Fibroblast of villous mesenchyme (primary cell): ENCODE results near the gene KLK4. TPM values are rescaled to one million over a fixed set of nuclear protein-coding genes. Genes with fewer than 3 reads are reported as not detected.

Experiments used
- DNase-seq: peaks from one replicate; pipeline ENCODE4 v3.0.0-alpha.2; 2010; ENCODE audit warnings: low read depth
- H3K4me3 ChIP-seq: 2 replicates; pipeline ENCODE4 v1.5.1; 2011; ENCODE audit warnings: low read depth, mild to moderate bottlenecking, low read length
- total RNA-seq: library from RNA; depleted of rRNA; stranded (reverse); fragments of >200 nt; gene quantifications from 2 replicates; pipeline ENCODE4 v1.2.3, GENCODE V29; 2012
- TF ChIP-seq, protein P1 (sequence below): IDR thresholded peaks from 2 replicates; pipeline ENCODE4 v1.5.1; 2012; ENCODE audit warnings: low read depth, mild to moderate bottlenecking, low read length; ENCODE audit not compliant: insufficient read depth

Gene KLK4, protein sequence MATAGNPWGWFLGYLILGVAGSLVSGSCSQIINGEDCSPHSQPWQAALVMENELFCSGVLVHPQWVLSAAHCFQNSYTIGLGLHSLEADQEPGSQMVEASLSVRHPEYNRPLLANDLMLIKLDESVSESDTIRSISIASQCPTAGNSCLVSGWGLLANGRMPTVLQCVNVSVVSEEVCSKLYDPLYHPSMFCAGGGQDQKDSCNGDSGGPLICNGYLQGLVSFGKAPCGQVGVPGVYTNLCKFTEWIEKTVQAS
- total RNA-seq: not detected in 2 replicates

DNA sequence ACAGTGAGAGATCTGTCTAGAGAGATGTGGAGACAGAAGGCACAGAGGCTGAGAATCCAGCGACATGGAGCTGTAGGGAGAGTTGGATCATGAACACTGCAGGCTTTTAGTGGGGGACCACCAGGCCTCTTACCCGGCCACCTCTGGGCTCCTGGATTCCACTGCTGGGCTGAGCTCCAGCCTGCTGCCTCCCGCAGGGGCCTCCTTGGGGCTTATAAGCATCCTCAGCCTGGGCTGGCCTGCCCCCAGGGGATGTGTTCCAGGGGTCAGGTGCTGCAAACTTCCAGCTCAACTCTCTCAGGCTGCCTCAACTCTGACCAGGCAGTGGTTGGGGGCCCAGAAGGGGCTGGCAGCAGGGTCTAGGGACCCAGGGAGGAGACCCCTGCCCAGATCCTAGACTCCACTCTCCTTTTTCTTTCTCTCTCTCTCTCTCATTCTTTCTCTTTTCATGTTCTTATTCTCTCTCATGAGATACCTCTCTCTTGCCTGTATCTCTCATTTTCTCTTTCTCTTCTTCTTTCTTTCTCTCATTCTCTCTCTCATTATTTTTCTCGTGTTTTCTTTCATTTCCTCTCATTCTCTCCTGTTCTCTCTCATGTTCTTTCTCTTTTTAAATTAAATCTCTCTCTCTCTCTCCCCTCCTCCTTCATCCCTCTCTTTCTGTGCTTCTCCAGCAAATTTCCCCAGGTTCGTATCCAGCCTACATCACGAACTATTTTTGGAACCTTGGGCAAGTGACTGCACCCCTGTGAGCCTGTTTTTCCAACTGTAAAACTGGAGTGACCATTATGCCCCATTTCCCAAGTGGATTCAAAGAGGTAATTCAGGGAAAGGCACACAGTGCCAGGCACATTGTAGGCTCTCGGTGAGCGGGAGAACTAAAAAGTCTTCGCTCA is at the start of gene KLK4:
Gene KLK4, minus strand, starts transcription at position 190 of the 896 bp plus-strand sequence. CDS start 657 bp downstream, outside the sequence.
- no peak within 1 kb of the TSS for H3K4me3 ChIP-seq

DNA sequence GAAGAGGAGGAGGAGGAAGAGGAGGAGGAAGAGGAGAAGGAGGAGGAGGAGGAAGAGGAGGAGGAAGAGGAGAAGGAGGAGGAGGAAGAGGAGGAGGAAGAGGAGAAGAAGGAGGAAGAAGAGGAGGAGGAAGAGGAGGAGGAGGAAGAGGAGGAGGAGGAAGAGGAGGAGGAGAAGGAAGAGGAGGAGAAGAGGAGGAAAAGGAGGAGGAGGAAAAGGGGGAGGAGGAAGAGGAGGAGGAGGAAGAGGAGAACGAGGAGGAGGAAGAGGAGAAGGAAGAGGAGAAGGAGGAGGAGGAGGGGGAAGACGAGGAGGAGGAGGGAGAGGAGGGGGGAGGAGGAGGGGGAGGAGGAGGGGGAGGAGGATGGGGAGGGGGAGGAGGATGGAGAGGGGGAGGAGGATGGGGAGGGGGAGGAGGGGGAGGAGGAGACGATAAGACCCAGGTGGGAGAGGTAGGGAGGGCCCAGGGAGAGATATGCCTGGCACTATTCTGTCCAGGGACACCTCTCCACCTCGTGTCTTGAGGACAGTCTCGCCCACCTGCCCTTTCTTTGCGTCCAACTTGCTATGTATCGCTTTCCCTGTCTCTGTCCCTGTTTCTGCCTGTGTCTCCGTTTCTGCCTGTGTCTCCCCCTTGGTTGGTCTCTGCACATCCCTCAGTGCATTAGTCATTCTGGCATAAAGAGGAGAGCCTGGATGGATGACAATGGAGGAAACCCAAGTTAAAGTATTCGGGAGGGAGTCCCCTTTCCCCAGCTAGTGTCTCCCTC is 48.7 kb upstream of the KLK4 start:
- TF ChIP-seq, protein P1, sequence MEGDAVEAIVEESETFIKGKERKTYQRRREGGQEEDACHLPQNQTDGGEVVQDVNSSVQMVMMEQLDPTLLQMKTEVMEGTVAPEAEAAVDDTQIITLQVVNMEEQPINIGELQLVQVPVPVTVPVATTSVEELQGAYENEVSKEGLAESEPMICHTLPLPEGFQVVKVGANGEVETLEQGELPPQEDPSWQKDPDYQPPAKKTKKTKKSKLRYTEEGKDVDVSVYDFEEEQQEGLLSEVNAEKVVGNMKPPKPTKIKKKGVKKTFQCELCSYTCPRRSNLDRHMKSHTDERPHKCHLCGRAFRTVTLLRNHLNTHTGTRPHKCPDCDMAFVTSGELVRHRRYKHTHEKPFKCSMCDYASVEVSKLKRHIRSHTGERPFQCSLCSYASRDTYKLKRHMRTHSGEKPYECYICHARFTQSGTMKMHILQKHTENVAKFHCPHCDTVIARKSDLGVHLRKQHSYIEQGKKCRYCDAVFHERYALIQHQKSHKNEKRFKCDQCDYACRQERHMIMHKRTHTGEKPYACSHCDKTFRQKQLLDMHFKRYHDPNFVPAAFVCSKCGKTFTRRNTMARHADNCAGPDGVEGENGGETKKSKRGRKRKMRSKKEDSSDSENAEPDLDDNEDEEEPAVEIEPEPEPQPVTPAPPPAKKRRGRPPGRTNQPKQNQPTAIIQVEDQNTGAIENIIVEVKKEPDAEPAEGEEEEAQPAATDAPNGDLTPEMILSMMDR: no peak
- H3K4me3 ChIP-seq: no peak overlapping the region
- DNase-seq: no peak

More for the DNA sequence above, at the start of gene KLK4:
- no peak for DNase-seq
- TF ChIP-seq, protein P1: no peak

DNA sequence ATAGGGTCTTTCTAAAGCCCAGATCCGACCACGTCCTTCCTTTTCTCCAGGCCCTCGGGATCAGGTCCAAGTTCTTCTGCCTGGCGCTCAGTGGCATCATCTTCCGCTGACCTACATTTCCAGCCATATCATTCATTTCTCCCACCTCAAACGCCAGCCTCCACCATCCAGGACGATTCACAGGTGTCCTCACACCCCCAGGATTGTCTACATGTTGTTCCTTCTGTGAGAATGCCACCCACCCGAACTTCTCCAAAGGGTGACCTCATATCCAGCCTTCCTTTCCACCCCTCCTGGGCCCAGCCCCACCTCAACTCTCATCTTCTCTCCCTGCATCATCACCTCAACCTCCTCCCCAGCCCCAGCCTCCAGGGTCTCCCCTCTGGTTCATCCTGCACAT is 46.4 kb upstream of the KLK4 start:
- no peak overlapping the region for H3K4me3 ChIP-seq
- no peak for DNase-seq
- TF ChIP-seq, protein P1: no peak

DNA sequence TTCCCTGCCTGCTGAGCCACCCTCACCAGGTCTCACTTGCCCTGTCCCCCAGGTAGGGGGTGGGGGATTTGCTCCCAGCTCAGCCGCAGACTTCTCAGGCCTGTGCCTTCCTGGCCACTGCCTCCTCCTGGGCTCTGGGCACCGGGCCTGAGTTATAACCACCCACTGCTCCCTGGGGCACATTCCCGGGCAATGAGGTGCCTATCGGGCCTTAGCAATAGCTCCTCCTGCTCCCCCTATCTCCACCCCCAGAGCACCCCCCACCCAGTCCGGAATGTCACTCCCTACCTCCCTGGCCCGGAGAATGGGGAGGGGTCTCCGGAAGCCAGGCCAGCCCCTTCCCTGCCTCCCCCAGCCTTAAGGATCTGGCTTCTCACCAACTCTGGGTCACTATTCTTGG is 41.7 kb upstream of the KLK4 start, which contains the start of gene KLK5:
Gene KLK5, minus strand, starts transcription at position 129 of the 400 bp plus-strand sequence. CDS start 381 bp downstream, outside the sequence.
- DNase-seq: no peak
- H3K4me3 ChIP-seq: no peak within 1 kb of the TSS
- TF ChIP-seq, protein P1: no peak

DNA sequence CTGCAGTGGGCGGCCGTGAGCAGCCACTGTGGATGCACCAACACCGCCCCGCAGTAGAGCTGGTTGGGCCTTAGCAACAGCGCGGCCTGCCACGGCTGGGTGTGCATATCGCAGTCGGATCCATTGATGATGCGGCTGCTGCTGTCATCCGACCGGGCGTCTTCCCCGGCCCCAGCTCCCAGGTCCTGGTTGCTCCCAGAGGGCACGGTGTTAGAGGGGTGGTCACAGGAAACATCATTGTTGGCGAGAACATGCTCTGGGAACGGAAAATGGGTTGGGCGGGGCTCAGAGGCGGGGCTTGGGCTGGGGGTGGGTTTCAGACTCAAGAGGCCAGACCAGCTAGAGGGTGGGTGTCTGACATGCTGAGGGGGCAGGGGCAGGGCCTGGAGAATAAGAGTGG is 38.7 kb upstream of the KLK4 start:
- DNase-seq: no peak
- TF ChIP-seq, protein P1: no peak
- no peak overlapping the region for H3K4me3 ChIP-seq

DNA sequence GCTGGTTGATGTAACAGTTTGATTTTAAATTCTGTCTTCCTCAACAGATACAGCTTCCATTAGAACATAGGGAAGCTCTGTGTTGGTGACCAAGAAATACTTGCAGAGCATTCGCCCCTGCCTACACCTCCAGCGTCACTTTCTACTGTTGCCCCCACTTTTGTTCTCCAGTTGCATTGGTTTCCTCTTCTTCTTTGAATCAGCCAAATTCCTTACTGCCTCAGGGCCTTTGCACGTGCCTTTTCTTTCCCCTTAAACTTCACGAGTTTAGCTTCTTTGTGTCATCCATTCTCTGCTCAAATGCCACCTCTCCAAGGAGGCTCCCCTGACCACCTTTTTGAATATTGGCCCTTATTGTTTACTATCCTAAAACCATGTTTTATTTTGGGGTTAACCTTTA is 35.9 kb upstream of the KLK4 start:
- no peak overlapping the region for H3K4me3 ChIP-seq
- TF ChIP-seq, protein P1: no peak
- no peak for DNase-seq
